ENCODE measurements around the gene C15orf40. TPM values are rescaled to one million over a fixed set of nuclear protein-coding genes. Genes with fewer than 3 reads are reported as not detected.
"Not testable (repeated sequence)": the region's sequence is repeated elsewhere in the genome, so short reads cannot be mapped to it uniquely, and the experiment has no call there.

Gene C15orf40
- total and polyA plus RNA-seq, 3 experiments from 2014 or later: 34.2 to 58.1 (median 36.6) TPM

GRCh38 chr15:83036253-83036652, 24.8 kb upstream of the C15orf40 start:
- POLR2A ChIA-PET: interaction anchor here (0.5 kb wide), 1 partner anchor 53 kb away, joined by 3 read pairs; no protein-coding TSS in a partner anchor
- peak overlapping the region in 4 of 8 donors; percentile 29 to 92 (median 34) for H3K27ac Mint-ChIP-seq

GRCh38 chr15:83031234-83031633, 19.8 kb upstream of the C15orf40 start:
- POLR2A ChIA-PET; CTCF ChIA-PET; H3K27me3 ChIP-seq (ENCODE audit: insufficient read depth, low read length, poor library complexity, severe bottlenecking); DNase-seq; H3K4me3 ChIP-seq (ENCODE audit: low read length); H3K27ac ChIP-seq (ENCODE audit: low read depth, low read length); H3K9me3 ChIP-seq (ENCODE audit: low read length); H3K27me3 Mint-ChIP-seq; H3K4me3 Mint-ChIP-seq; H3K4me1 ChIP-seq (ENCODE audit: insufficient read depth, low read length); H3K9me3 Mint-ChIP-seq: not testable (repeated sequence)
- H3K36me3 ChIP-seq (ENCODE audit: insufficient read depth, low read length): peaks cover 19% of the 10 kb centered on the region
- Mint-ChIP-seq H3K36me3 (peaks cover 19 to 71% (median 30%) of the 10 kb centered on the region in 3 donors), H3K4me1 (peaks cover 27 to 37% (median 35%) of the 10 kb centered on the region in 3 donors), H3K27ac (peak overlapping the region in 1 of 8 donors; percentile 29)

More at GRCh38 chr15:83036253-83036652, 24.8 kb upstream of the C15orf40 start:
- no peak for DNase-seq
- no peak overlapping the region for H3K4me3 ChIP-seq (ENCODE audit: low read length)
- Mint-ChIP-seq H3K9me3 (peaks cover 0 to 7% (median 0%) of the 10 kb centered on the region in 5 donors), H3K4me1 (peaks cover 50 to 65% (median 60%) of the 10 kb centered on the region in 3 donors), H3K4me3 (peak overlapping the region in 1 of 7 donors; percentile 14), H3K27me3 (no peaks in the 10 kb centered on the region), H3K36me3 (peaks cover 27 to 72% (median 30%) of the 10 kb centered on the region in 3 donors)
- H3K4me1 ChIP-seq (ENCODE audit: insufficient read depth, low read length): no peaks in the 10 kb centered on the region
- no peak overlapping the region for H3K27ac ChIP-seq (ENCODE audit: low read depth, low read length)
- H3K27me3 ChIP-seq (ENCODE audit: insufficient read depth, low read length, poor library complexity, severe bottlenecking): no peaks in the 10 kb centered on the region
- CTCF ChIA-PET: no interaction called here
- peaks cover 11% of the 10 kb centered on the region for H3K36me3 ChIP-seq (ENCODE audit: insufficient read depth, low read length)
- peaks cover 5% of the 10 kb centered on the region for H3K9me3 ChIP-seq (ENCODE audit: low read length)

GRCh38 chr15:83030021-83030420, 18.6 kb upstream of the C15orf40 start:
- no peak for DNase-seq
- no peaks in the 10 kb centered on the region for H3K4me1 ChIP-seq (ENCODE audit: insufficient read depth, low read length)
- peaks cover 18 to 26% (median 24%) of the 10 kb centered on the region in 3 donors for H3K4me1 Mint-ChIP-seq
- H3K27me3 Mint-ChIP-seq: peaks cover 0 to under 1% of the 10 kb centered on the region in 2 donors
- H3K36me3 Mint-ChIP-seq: peaks cover 15 to 68% (median 19%) of the 10 kb centered on the region in 3 donors
- no peaks in the 10 kb centered on the region for H3K9me3 ChIP-seq (ENCODE audit: low read length)
- H3K4me3 Mint-ChIP-seq: no peak overlapping the region
- H3K27ac Mint-ChIP-seq: no peak overlapping the region
- no peak overlapping the region for H3K4me3 ChIP-seq (ENCODE audit: low read length)
- peaks cover 19% of the 10 kb centered on the region for H3K36me3 ChIP-seq (ENCODE audit: insufficient read depth, low read length)
- POLR2A ChIA-PET: no interaction called here
- CTCF ChIA-PET: interaction anchor here (1.7 kb wide), 1 partner anchor 19 kb away, joined by 5 read pairs; the partner anchor contains the start of gene C15orf40
- peaks cover 0 to 1% (median 0%) of the 10 kb centered on the region in 5 donors for H3K9me3 Mint-ChIP-seq
- no peak overlapping the region for H3K27ac ChIP-seq (ENCODE audit: low read depth, low read length)
- no peaks in the 10 kb centered on the region for H3K27me3 ChIP-seq (ENCODE audit: insufficient read depth, low read length, poor library complexity, severe bottlenecking)

GRCh38 chr15:83018436-83018835, 7.0 kb upstream of the C15orf40 start:
- Mint-ChIP-seq H3K4me3 (no peak overlapping the region), H3K27ac (no peak overlapping the region), H3K27me3 (no peaks in the 10 kb centered on the region), H3K4me1 (peaks cover 13 to 19% (median 17%) of the 10 kb centered on the region in 3 donors), H3K36me3 (peaks cover 0 to 48% (median 7%) of the 10 kb centered on the region in 3 donors), H3K9me3 (no peaks in the 10 kb centered on the region)
- Histone ChIP-seq H3K4me1 (ENCODE audit: insufficient read depth, low read length) (no peaks in the 10 kb centered on the region), H3K27ac (ENCODE audit: low read depth, low read length) (no peak overlapping the region), H3K9me3 (ENCODE audit: low read length) (no peaks in the 10 kb centered on the region), H3K36me3 (ENCODE audit: insufficient read depth, low read length) (peaks cover 11% of the 10 kb centered on the region), H3K4me3 (ENCODE audit: low read length) (no peak overlapping the region), H3K27me3 (ENCODE audit: insufficient read depth, low read length, poor library complexity, severe bottlenecking) (no peaks in the 10 kb centered on the region)
- no peak for DNase-seq
- CTCF ChIA-PET: no interaction called here
- POLR2A ChIA-PET: no interaction called here

GRCh38 chr15:83016906-83017305, 5.5 kb upstream of the C15orf40 start:
- Histone ChIP-seq H3K9me3 (ENCODE audit: low read length) (no peaks in the 10 kb centered on the region), H3K4me3 (ENCODE audit: low read length) (no peak overlapping the region), H3K4me1 (ENCODE audit: insufficient read depth, low read length) (peaks cover 13% of the 10 kb centered on the region), H3K27ac (ENCODE audit: low read depth, low read length) (no peak overlapping the region), H3K27me3 (ENCODE audit: insufficient read depth, low read length, poor library complexity, severe bottlenecking) (no peaks in the 10 kb centered on the region), H3K36me3 (ENCODE audit: insufficient read depth, low read length) (peaks cover 11% of the 10 kb centered on the region)
- H3K4me1 Mint-ChIP-seq: peaks cover 25 to 32% (median 30%) of the 10 kb centered on the region in 3 donors
- H3K27ac Mint-ChIP-seq: no peak overlapping the region
- no peak for DNase-seq
- ChIA-PET CTCF (no interaction called here), POLR2A (no interaction called here)
- no peak overlapping the region for H3K4me3 Mint-ChIP-seq
- H3K27me3 Mint-ChIP-seq: no peaks in the 10 kb centered on the region
- no peaks in the 10 kb centered on the region for H3K9me3 Mint-ChIP-seq
- H3K36me3 Mint-ChIP-seq: peaks cover 0 to 47% (median 7%) of the 10 kb centered on the region in 3 donors

GRCh38 chr15:83015361-83015760, 3.9 kb upstream of the C15orf40 start:
- Histone ChIP-seq H3K27ac (ENCODE audit: low read depth, low read length) (no peak overlapping the region), H3K27me3 (ENCODE audit: insufficient read depth, low read length, poor library complexity, severe bottlenecking) (no peaks in the 10 kb centered on the region), H3K4me1 (ENCODE audit: insufficient read depth, low read length) (peaks cover 21% of the 10 kb centered on the region), H3K36me3 (ENCODE audit: insufficient read depth, low read length) (peaks cover 11% of the 10 kb centered on the region), H3K4me3 (ENCODE audit: low read length) (no peak overlapping the region), H3K9me3 (ENCODE audit: low read length) (no peaks in the 10 kb centered on the region)
- Mint-ChIP-seq H3K36me3 (peaks cover 0 to 46% (median 4%) of the 10 kb centered on the region in 3 donors), H3K4me3 (peak overlapping the region in 1 of 7 donors; percentile 57), H3K27me3 (peaks cover 0 to 1% of the 10 kb centered on the region in 2 donors), H3K27ac (peak overlapping the region in 3 of 8 donors; percentile 36 to 77 (median 71)), H3K4me1 (peaks cover 33 to 43% (median 41%) of the 10 kb centered on the region in 3 donors), H3K9me3 (no peaks in the 10 kb centered on the region)
- ChIA-PET POLR2A (no interaction called here), CTCF (no interaction called here)
- no peak for DNase-seq

GRCh38 chr15:83014205-83014653, 2.8 kb upstream of the C15orf40 start:
- Histone ChIP-seq H3K4me3 (ENCODE audit: low read length) (no peak overlapping the region), H3K27me3 (ENCODE audit: insufficient read depth, low read length, poor library complexity, severe bottlenecking) (no peaks in the 10 kb centered on the region), H3K4me1 (ENCODE audit: insufficient read depth, low read length) (peaks cover 31% of the 10 kb centered on the region), H3K9me3 (ENCODE audit: low read length) (no peaks in the 10 kb centered on the region), H3K36me3 (ENCODE audit: insufficient read depth, low read length) (peaks cover 18% of the 10 kb centered on the region), H3K27ac (ENCODE audit: low read depth, low read length) (no peak overlapping the region)
- DNase-seq: no peak
- Mint-ChIP-seq H3K27me3 (peaks cover 0 to 1% of the 10 kb centered on the region in 2 donors), H3K9me3 (no peaks in the 10 kb centered on the region), H3K27ac (peak overlapping the region in 7 of 8 donors; percentile 18 to 80 (median 51)), H3K36me3 (peaks cover 0 to 46% (median 4%) of the 10 kb centered on the region in 3 donors), H3K4me1 (peaks cover 40 to 54% (median 51%) of the 10 kb centered on the region in 3 donors), H3K4me3 (no peak overlapping the region)
- ChIA-PET POLR2A (no interaction called here), CTCF (interaction anchor here (1.5 kb wide), 1 partner anchor 14 kb away, joined by 4 read pairs; no protein-coding TSS in a partner anchor)

- H3K27me3 ChIP-seq (ENCODE audit: insufficient read depth, low read length, poor library complexity, severe bottlenecking): no peaks in the 10 kb centered on the region
- Mint-ChIP-seq H3K4me3 (peak overlapping the region; percentile 5 to 99 (median 90)), H3K9me3 (no peaks in the 10 kb centered on the region), H3K27ac (peak overlapping the region in 6 of 8 donors; percentile 59 to 97 (median 86)), H3K36me3 (peaks cover 0 to 41% (median 2%) of the 10 kb centered on the region in 3 donors), H3K4me1 (peaks cover 43 to 58% (median 56%) of the 10 kb centered on the region in 3 donors), H3K27me3 (peaks cover 0 to 1% of the 10 kb centered on the region in 2 donors)
- ChIA-PET CTCF (interaction anchor here (1.5 to 3.2 kb wide), 2 partner anchors 13 to 481 kb away, joined by 4 to 12 read pairs; no protein-coding TSS in a partner anchor), POLR2A (interaction anchor here (1.1 to 2.4 kb wide), 2 partner anchors 47 to 472 kb away, joined by 3 to 9 read pairs; partner anchors contain the start of gene RPS17)
- DNase-seq: no peak
- H3K4me1 ChIP-seq (ENCODE audit: insufficient read depth, low read length): peaks cover 31% of the 10 kb centered on the region
- H3K4me3 ChIP-seq (ENCODE audit: low read length): peak overlapping the region; percentile 93
- no peaks in the 10 kb centered on the region for H3K9me3 ChIP-seq (ENCODE audit: low read length)
- H3K36me3 ChIP-seq (ENCODE audit: insufficient read depth, low read length): peaks cover 20% of the 10 kb centered on the region
- H3K27ac ChIP-seq (ENCODE audit: low read depth, low read length): peak overlapping the region; percentile 84
These were observed 1.2 kb upstream of the C15orf40 start for GRCh38 chr15:83012636-83013035.

Measured in CD8-positive, alpha-beta memory T cell (primary cell).